ENCODE measurements around the gene NUS1.
"Not testable (repeated sequence)": the region's sequence is repeated elsewhere in the genome, so short reads cannot be mapped to it uniquely, and the experiment has no call there.

DNA sequence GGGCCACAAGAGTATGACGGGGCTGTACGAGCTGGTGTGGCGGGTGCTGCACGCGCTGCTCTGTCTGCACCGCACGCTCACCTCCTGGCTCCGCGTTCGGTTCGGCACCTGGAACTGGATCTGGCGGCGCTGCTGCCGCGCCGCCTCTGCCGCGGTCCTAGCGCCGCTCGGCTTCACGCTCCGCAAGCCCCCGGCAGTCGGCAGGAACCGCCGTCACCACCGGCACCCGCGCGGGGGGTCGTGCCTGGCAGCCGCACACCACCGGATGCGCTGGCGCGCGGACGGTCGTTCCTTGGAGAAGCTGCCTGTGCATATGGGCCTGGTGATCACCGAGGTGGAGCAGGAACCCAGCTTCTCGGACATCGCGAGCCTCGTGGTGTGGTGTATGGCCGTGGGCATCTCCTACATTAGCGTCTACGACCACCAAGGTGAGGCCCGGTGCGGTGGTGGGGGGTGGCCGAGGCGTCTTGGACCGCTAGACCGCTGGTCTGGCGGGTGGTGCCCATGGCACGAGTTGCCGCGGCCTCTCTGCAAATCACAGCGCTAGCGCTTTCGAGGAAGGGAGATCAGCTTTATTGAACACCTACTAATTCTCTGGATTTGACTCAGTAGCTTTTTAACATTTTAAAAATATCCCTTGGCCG lies 511 bp downstream of the NUS1 start:
- TF ChIP-seq, protein P1, sequence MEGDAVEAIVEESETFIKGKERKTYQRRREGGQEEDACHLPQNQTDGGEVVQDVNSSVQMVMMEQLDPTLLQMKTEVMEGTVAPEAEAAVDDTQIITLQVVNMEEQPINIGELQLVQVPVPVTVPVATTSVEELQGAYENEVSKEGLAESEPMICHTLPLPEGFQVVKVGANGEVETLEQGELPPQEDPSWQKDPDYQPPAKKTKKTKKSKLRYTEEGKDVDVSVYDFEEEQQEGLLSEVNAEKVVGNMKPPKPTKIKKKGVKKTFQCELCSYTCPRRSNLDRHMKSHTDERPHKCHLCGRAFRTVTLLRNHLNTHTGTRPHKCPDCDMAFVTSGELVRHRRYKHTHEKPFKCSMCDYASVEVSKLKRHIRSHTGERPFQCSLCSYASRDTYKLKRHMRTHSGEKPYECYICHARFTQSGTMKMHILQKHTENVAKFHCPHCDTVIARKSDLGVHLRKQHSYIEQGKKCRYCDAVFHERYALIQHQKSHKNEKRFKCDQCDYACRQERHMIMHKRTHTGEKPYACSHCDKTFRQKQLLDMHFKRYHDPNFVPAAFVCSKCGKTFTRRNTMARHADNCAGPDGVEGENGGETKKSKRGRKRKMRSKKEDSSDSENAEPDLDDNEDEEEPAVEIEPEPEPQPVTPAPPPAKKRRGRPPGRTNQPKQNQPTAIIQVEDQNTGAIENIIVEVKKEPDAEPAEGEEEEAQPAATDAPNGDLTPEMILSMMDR (IDR thresholded peaks at IDR 0.05) = not testable (repeated sequence)
- TF ChIP-seq POLR2A (IDR thresholded peaks at IDR 0.05) = not testable (repeated sequence)
